IMR-90 (cell line): ENCODE results near the gene SERPINB3. TPM values are rescaled to one million over a fixed set of nuclear protein-coding genes. Genes with fewer than 3 reads are reported as not detected.

Source experiments
- ATAC-seq: fragments of 200-7000 bp; cut with Tn5 transposase; 2 replicates; pipeline ENCODE4 v1.9.1; 2020; ENCODE audit warnings: low read depth, mild to moderate bottlenecking, moderate library complexity
- BruUV-seq: library from RNA; stranded (reverse); fragments of 400-500 nt; replicated peaks from 2 replicates; lab custom pipeline; 2021; lab: Mats Ljungman, UMichigan
- CTCF ChIA-PET: fragments of 300-600 bp; formaldehyde crosslinking; extraction: SDS; loops from one replicate; lab custom pipeline; 2021; ENCODE audit warnings: antibody characterized with exemption; lab: Yijun Ruan, JAX
- POLR2A ChIA-PET: fragments of 300-600 bp; sonication (Branson Sonifier 250); formaldehyde crosslinking; loops from one replicate; lab custom pipeline; 2022; ENCODE audit warnings: antibody characterized with exemption; ENCODE audit not compliant: unreplicated experiment; lab: Charles Lee
- DNase-seq: peaks from one replicate; pipeline ENCODE4 v3.0.0; 2013
- H2AFZ ChIP-seq: replicated peaks from 2 replicates; pipeline ENCODE3; 2013; ENCODE audit warnings: low read length, mild to moderate bottlenecking; ENCODE audit not compliant: poor library complexity
- H2AK5ac ChIP-seq: 2 replicates; pipeline ENCODE4 v1.6.1; 2013; ENCODE audit warnings: low read depth, low read length, inconsistent platforms
- H2AK9ac ChIP-seq: replicated peaks from 2 replicates; pipeline ENCODE3; 2013; ENCODE audit warnings: mild to moderate bottlenecking, low read depth, low read length, moderate library complexity; ENCODE audit not compliant: poor library complexity
- H2BK120ac ChIP-seq: 2 replicates; pipeline ENCODE4 v1.6.1; 2013; ENCODE audit warnings: low read depth, low read length, inconsistent platforms
- H2BK15ac ChIP-seq: 3 replicates; pipeline ENCODE4 v1.6.1; 2013; ENCODE audit warnings: low read depth, low read length, inconsistent platforms
- H2BK20ac ChIP-seq: 2 replicates; pipeline ENCODE4 v1.6.1; 2013; ENCODE audit warnings: low read depth, mild to moderate bottlenecking, inconsistent platforms, low read length, moderate library complexity
- H2BK5ac ChIP-seq: 2 replicates; pipeline ENCODE4 v1.6.1; 2013; ENCODE audit warnings: mild to moderate bottlenecking, low read depth, low read length, inconsistent platforms; ENCODE audit not compliant: poor library complexity, severe bottlenecking
- H3K14ac ChIP-seq: replicated peaks from 2 replicates; pipeline ENCODE4 v1.6.1; 2013; ENCODE audit warnings: low read depth, low read length, inconsistent platforms
- H3K18ac ChIP-seq: 2 replicates; pipeline ENCODE4 v1.6.1; 2013; ENCODE audit warnings: low read depth, low read length, control low read depth
- H3K23ac ChIP-seq: 2 replicates; pipeline ENCODE4 v1.6.1; 2013; ENCODE audit warnings: low read depth, low read length, inconsistent platforms
- H3K27ac ChIP-seq: 2 replicates; pipeline ENCODE4 v1.5.1; 2013; ENCODE audit warnings: mild to moderate bottlenecking, control low read depth, low read length; ENCODE audit not compliant: insufficient read depth
- H3K27me3 ChIP-seq: 2 replicates; pipeline ENCODE4 v1.6.1; 2013; ENCODE audit warnings: low read length; ENCODE audit not compliant: control insufficient read depth, insufficient read depth
- H3K36me3 ChIP-seq: 2 replicates; pipeline ENCODE4 v1.6.1; 2013; ENCODE audit warnings: low read length, mixed read lengths; ENCODE audit not compliant: control insufficient read depth, insufficient read depth
- H3K4ac ChIP-seq: 2 replicates; pipeline ENCODE4 v1.6.1; 2013; ENCODE audit warnings: low read depth, low read length, inconsistent platforms
- H3K4me1 ChIP-seq: 2 replicates; pipeline ENCODE4 v1.6.1; 2013; ENCODE audit warnings: low read length, mixed read lengths; ENCODE audit not compliant: control insufficient read depth, insufficient read depth
- H3K4me2 ChIP-seq: 2 replicates; pipeline ENCODE4 v1.6.1; 2013; ENCODE audit warnings: low read depth, mild to moderate bottlenecking, control low read depth, low read length, moderate library complexity
- H3K4me3 ChIP-seq: 2 replicates; pipeline ENCODE4 v1.5.1; 2013; ENCODE audit warnings: low read depth, mild to moderate bottlenecking, control low read depth, low read length, moderate library complexity; ENCODE audit not compliant: insufficient read depth
- H3K56ac ChIP-seq: 2 replicates; pipeline ENCODE4 v1.6.1; 2013; ENCODE audit warnings: low read length, inconsistent platforms; ENCODE audit not compliant: insufficient read depth; ENCODE audit errors: extremely low read depth
- H3K79me1 ChIP-seq, 2 experiments: 2 replicates each; pipeline ENCODE4 v1.6.1; 2013; ENCODE audit warnings: low read length in 2 of 2, inconsistent platforms in 1 of 2, low read depth in 1 of 2
- H3K9ac ChIP-seq: 2 replicates; pipeline ENCODE4 v1.6.1; 2013; ENCODE audit warnings: low read depth, low read length, control low read depth
- H3K9me1 ChIP-seq: 2 replicates; pipeline ENCODE4 v1.6.1; 2013; ENCODE audit warnings: low read length, inconsistent platforms; ENCODE audit not compliant: insufficient read depth
- H3K9me3 ChIP-seq: 2 replicates; pipeline ENCODE4 v1.6.1; 2013; ENCODE audit warnings: low read length; ENCODE audit not compliant: control insufficient read depth, insufficient read depth
- H4K20me1 ChIP-seq: 2 replicates; pipeline ENCODE4 v1.6.1; 2013; ENCODE audit warnings: low read length, inconsistent platforms; ENCODE audit not compliant: insufficient read depth
- H4K5ac ChIP-seq: 2 replicates; pipeline ENCODE4 v1.6.1; 2013; ENCODE audit warnings: mild to moderate bottlenecking, low read depth, low read length, control low read depth
- H4K8ac ChIP-seq, 2 experiments: 2 replicates each; pipeline ENCODE4 v1.6.1; 2013; ENCODE audit warnings: low read depth in 2 of 2, low read length in 2 of 2, control low read depth in 1 of 2, inconsistent platforms in 1 of 2
- H4K91ac ChIP-seq: 2 replicates; pipeline ENCODE4 v1.6.1; 2013; ENCODE audit warnings: low read depth, low read length, inconsistent platforms; ENCODE audit not compliant: insufficient read depth
- POLR2A ChIP-seq: IDR thresholded peaks from 2 replicates; pipeline ENCODE4 v1.6.1; 2012; ENCODE audit warnings: mild to moderate bottlenecking, low read depth, low read length
- WGBS, 2 experiments: methylation state at CpG; one replicate each; pipeline versions ENCODE4 v1.1.5 to v1.1.7; 2013; ENCODE audit warnings: missing lambda C conversion rate in 2 of 2; ENCODE audit not compliant: insufficient read length in 1 of 2; ENCODE audit errors: extremely low coverage in 2 of 2; 5-methylcytosine and 5-hydroxymethylcytosine counted together
- dilution Hi-C: fragments of 300-500 bp; cut with HindIII; formaldehyde crosslinking; loops from one replicate; pipeline ENCODE4 v1.14.3; 2018; ENCODE audit warnings: low sequenced_read_pairs; ENCODE audit not compliant: unreplicated experiment
- in situ Hi-C: fragments of 300-500 bp; cut with MboI; formaldehyde crosslinking; loops from 3 replicates; pipeline ENCODE4 v1.14.3; 2019; ENCODE audit warnings: low sequenced_read_pairs, inconsistent platforms, mixed read lengths
- intact Hi-C: fragments of 100-400 bp; cut with micrococcal nuclease; formaldehyde crosslinking; loops from 2 replicates; pipeline ENCODE4 v1.10.0; 2022
- polyA plus RNA-seq, 3 experiments: library from polyadenylated mRNA; depleted of rRNA; stranded (reverse); fragments of >200 nt; gene quantifications; 2 replicates each; pipeline ENCODE4 v1.2.3, GENCODE V29; 2012; ENCODE audit warnings: low replicate concordance in 1 of 3
- total RNA-seq: library from RNA; depleted of rRNA; stranded (reverse); fragments of >200 nt; gene quantifications from 2 replicates; pipeline ENCODE4 v1.2.3, GENCODE V29; 2012

The SERPINB3 gene
- total and polyA plus RNA-seq, 2 of the 4 experiments (the other 2 are of a cell fraction): not detected

DNA sequence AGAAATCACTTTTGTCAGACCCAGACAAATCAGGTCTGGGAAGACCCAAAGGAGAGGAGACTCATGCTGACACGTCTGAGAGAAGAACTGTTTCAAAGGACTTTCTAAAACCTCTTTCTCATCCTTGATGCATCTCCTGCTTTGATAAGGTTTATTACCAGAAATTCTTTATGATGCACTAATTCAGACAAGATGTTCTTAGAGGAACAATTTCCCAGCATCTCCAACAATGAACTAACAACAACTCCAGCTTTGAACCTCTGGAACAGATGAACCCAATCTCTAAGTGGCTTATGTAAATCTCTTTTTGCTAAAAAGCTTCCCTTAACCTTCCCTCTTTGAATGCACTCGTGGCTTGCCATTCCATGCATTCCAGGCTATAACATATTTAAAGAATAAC lies 25.2 kb upstream of the SERPINB3 start:
- ChIA-PET POLR2A (no interaction called here), CTCF (no interaction called here)
- no TSS peak for BruUV-seq
- no peaks in the 10 kb centered on the region for H4K20me1 ChIP-seq
- TF ChIP-seq POLR2A: no peak
- no peak overlapping the region for H3K4ac ChIP-seq
- H3K4me2 ChIP-seq: no peak overlapping the region; the same call in 1 of the 2 replicates
- no peak overlapping the region for H2BK5ac ChIP-seq
- no peaks in the 10 kb centered on the region for H3K36me3 ChIP-seq
- no peak overlapping the region for H3K14ac ChIP-seq
- H3K9me3 ChIP-seq: no peaks in the 10 kb centered on the region; the same call in 1 of the 2 replicates
- H2BK120ac ChIP-seq: peak overlapping the region; percentile 0; the same call in 1 of the 2 replicates
- no peak overlapping the region for H3K9ac ChIP-seq
- H4K8ac ChIP-seq: no peak overlapping the region
- no peak overlapping the region for H2AFZ ChIP-seq
- H3K18ac ChIP-seq: peak overlapping the region; percentile 91; the same call in 1 of the 2 replicates
- dilution Hi-C loops (no loop called here), in situ Hi-C loops (no loop called here), intact Hi-C loops (no loop called here)
- H3K27me3 ChIP-seq: no peaks in the 10 kb centered on the region
- H3K79me1 ChIP-seq: no peaks in the 10 kb centered on the region
- no peak overlapping the region for H2BK20ac ChIP-seq
- H3K56ac ChIP-seq: no peak overlapping the region
- no peak overlapping the region for H2AK9ac ChIP-seq
- DNase-seq (no peak), ATAC-seq (no peak)
- WGBS, 2 experiments: no CpG with 5 or more reads among the region's 2 CpGs
- no peak overlapping the region for H3K27ac ChIP-seq
- H4K5ac ChIP-seq: no peak overlapping the region; the same call in 1 of the 2 replicates
- H3K4me1 ChIP-seq: no peaks in the 10 kb centered on the region; the same call in 1 of the 2 replicates
- no peaks in the 10 kb centered on the region; the same call in 1 of the 2 replicates for H3K9me1 ChIP-seq
- no peak overlapping the region for H4K91ac ChIP-seq
- H3K23ac ChIP-seq: no peak overlapping the region
- no peak overlapping the region for H3K4me3 ChIP-seq
- no peak overlapping the region for H2AK5ac ChIP-seq
- H2BK15ac ChIP-seq: no peak overlapping the region
